A549 treated with Hydrocortisone at 1 μM for 4 hours (cell line): ENCODE results near the gene HGF. TPM values are rescaled to one million over a fixed set of nuclear protein-coding genes. Genes with fewer than 3 reads are reported as not detected.

ENCODE experiments used
- total RNA-seq: library from RNA; stranded (reverse); fragments of 200-300 nt; extraction: Qiagen RNA extraction; gene quantifications from 5 replicates; pipeline ENCODE4 v1.2.3, GENCODE V29; 2022

Gene HGF
- total RNA-seq: 0.05 to 0.07 TPM in 2 of 5 replicates, not detected in the others

GRCh38 chr7:81769891-81770727, at the start of gene HGF:
TSS of gene HGF (minus strand) at chr7:81770047. CDS start at chr7:81769971, 76 bp downstream.

